ENCODE results near the gene GOLGA8B.

- no peak for TF ChIP-seq CTCF (IDR thresholded peaks at IDR 0.05)
- TF ChIP-seq EP300 (IDR thresholded peaks at IDR 0.05) = no peak
- TF ChIP-seq POLR2AphosphoS5 (IDR thresholded peaks at IDR 0.05) = no peak
Observed at GRCh38 chr15:34613301-34613700, 29.9 kb upstream of the GOLGA8B start.
